Globus pallidus (tissue), 1 donor: ENCODE data around the gene TTC39C.
A peak's percentile ranks its signal among the peaks of the same experiment; 100 is the strongest.

Experiments used
- DNase-seq: peaks from one replicate; pipeline ENCODE4 v3.0.0-alpha.2; 2015; ENCODE audit warnings: low spot score

Gene TTC39C

GRCh38 chr18:24014062-24014985 lies at the start of gene TTC39C:
TSS of gene TTC39C (plus strand) at chr18:24014754. CDS start at chr18:24014872, 118 bp downstream.
- DNase-seq = no peak

GRCh38 chr18:23966909-23967308 lies 47.6 kb upstream of the TTC39C start:
- no peak for DNase-seq

- no peak for DNase-seq
Observed at GRCh38 chr18:23967321-23968089, 47.0 kb upstream of the TTC39C start.

- no peak for DNase-seq
Observed at GRCh38 chr18:23968638-23969604, 45.6 kb upstream of the TTC39C start.

- DNase-seq = no peak
Observed at GRCh38 chr18:23969664-23970063, 44.9 kb upstream of the TTC39C start.

GRCh38 chr18:23970161-23971096 lies 44.1 kb upstream of the TTC39C start:
- no peak for DNase-seq

GRCh38 chr18:23971097-23971440 lies 43.5 kb upstream of the TTC39C start:
- no peak for DNase-seq

GRCh38 chr18:23971666-23972230 lies 42.8 kb upstream of the TTC39C start:
- no peak for DNase-seq

- DNase-seq = no peak
Observed at GRCh38 chr18:23972453-23972852, 42.1 kb upstream of the TTC39C start.

GRCh38 chr18:23977103-23977502 lies 37.5 kb upstream of the TTC39C start:
- DNase-seq = no peak

- no peak for DNase-seq
Observed at GRCh38 chr18:23977719-23978483, 36.7 kb upstream of the TTC39C start.

- DNase-seq = no peak
Observed at GRCh38 chr18:23981369-23981980, 33.1 kb upstream of the TTC39C start.

GRCh38 chr18:23982155-23983079 lies 32.1 kb upstream of the TTC39C start:
- DNase-seq = peak; percentile 36

- no peak for DNase-seq
Observed at GRCh38 chr18:23983112-23983511, 31.4 kb upstream of the TTC39C start.

- DNase-seq = no peak
Observed at GRCh38 chr18:23986600-23987359, 27.8 kb upstream of the TTC39C start.

GRCh38 chr18:23990474-23991410 lies 23.8 kb upstream of the TTC39C start:
- no peak for DNase-seq
